Measurements from ENCODE around the gene MROH2B. TPM values are rescaled to one million over a fixed set of nuclear protein-coding genes. Genes with fewer than 3 reads are reported as not detected.

The MROH2B gene
- total RNA-seq, 8 experiments from 2014 or later, result 0.36 TPM; not detected in 7

Other genes with a start within 250 kb of the MROH2B start
- 1,000 to 10,000 TPM; 2,125 to 3,124 (median 2,435) TPM for gene RPL37, start 236.1 kb downstream of the MROH2B start, total RNA-seq
- 10 to 100 TPM in 1 of 8 experiments, 1 to 10 TPM in 2, under 1 TPM in 5; 0.04 to 13.5 (median 0.33) TPM for gene CARD6, start 230.0 kb downstream of the MROH2B start, total RNA-seq
- 100 to 1,000 TPM in 1 of 8 experiments, 1 to 10 TPM in 1, under 1 TPM in 2, not detected in 4; 0.33 to 504 (median 1.6) TPM for gene C7, start 161.8 kb downstream of the MROH2B start, total RNA-seq
- gene C6, start 142.2 kb upstream of the MROH2B start, total RNA-seq, result 1 to 10 TPM in 1 of 8 experiments, under 1 TPM in 4, not detected in 3; 0.28 to 3.6 (median 0.51) TPM